ENCODE data around the gene ENPP4. TPM values are rescaled to one million over a fixed set of nuclear protein-coding genes. Genes with fewer than 3 reads are reported as not detected.

The ENPP4 gene
- total and polyA plus RNA-seq, 2 of the 4 experiments (the other 2 are of a cell fraction) = under 0.01 to 0.03 TPM

DNA sequence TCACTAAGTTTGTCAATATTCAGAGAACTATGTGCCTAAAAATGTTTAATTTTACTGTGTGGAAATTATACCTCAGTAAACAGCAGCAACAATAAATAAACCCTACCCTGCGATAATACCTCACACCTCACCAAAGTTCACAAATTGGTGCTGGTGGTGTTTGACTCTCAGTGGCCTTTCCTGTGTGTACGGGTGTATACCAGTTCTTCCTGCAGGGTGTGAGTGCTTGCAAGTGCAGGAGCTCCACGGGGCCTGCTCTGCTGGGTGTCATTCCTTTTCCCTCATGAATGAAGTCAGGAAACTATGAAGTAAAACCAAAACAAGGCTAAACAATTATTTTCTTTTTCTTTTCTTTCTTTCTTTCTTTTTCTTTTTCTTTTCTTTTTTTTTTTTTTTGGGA lies 45.1 kb downstream of the ENPP4 start:
- no peak overlapping the region for H3K27ac ChIP-seq (ENCODE audit: insufficient read depth, low read length)
- H3K9me3 ChIP-seq (ENCODE audit: control insufficient read depth, insufficient read depth, low read length) = no peaks in the 10 kb centered on the region
- no peak overlapping the region for H2AK5ac ChIP-seq (ENCODE audit: low read depth, low read length)
- H3K4me3 ChIP-seq (ENCODE audit: insufficient read depth, low read depth, low read length) = no peak overlapping the region
- ATAC-seq (ENCODE audit: low read depth) (no peak), DNase-seq (no peak)
- no peaks in the 10 kb centered on the region for H3K36me3 ChIP-seq (ENCODE audit: control insufficient read depth, insufficient read depth, low read length)
- in situ Hi-C loops (cut with MboI; ENCODE audit: low sequenced_read_pairs) = no loop called here
- no peak overlapping the region for H4K5ac ChIP-seq (ENCODE audit: low read depth, low read length)
- no peaks in the 10 kb centered on the region for H3K79me1 ChIP-seq (ENCODE audit: low read depth in 1 of 2, low read length in 2 of 2)
- no peak overlapping the region for H4K8ac ChIP-seq (ENCODE audit: low read depth in 2 of 2, low read length in 2 of 2)
- no CpG with 5 or more reads among the region's 3 CpGs for WGBS, 2 experiments (ENCODE audit: extremely low coverage in 2 of 2, insufficient read length in 1 of 2)
- no peak overlapping the region for H3K4ac ChIP-seq (ENCODE audit: low read depth, low read length)
- dilution Hi-C loops (cut with HindIII; ENCODE audit: low sequenced_read_pairs, unreplicated experiment) = no loop called here
- no peak overlapping the region for H2BK5ac ChIP-seq (ENCODE audit: low read depth, low read length, poor library complexity, severe bottlenecking)
- POLR2A ChIA-PET (ENCODE audit: unreplicated experiment) = no interaction called here
- no peak overlapping the region for H4K91ac ChIP-seq (ENCODE audit: insufficient read depth, low read depth, low read length)
- no peak overlapping the region for H3K23ac ChIP-seq (ENCODE audit: low read depth, low read length)
- H3K56ac ChIP-seq (ENCODE audit: extremely low read depth, insufficient read depth, low read length) = no peak overlapping the region
- H3K4me2 ChIP-seq (ENCODE audit: low read depth, low read length) = no peak overlapping the region
- no peak overlapping the region for H2AFZ ChIP-seq (replicated peaks; ENCODE audit: low read length, poor library complexity)
- no peak overlapping the region for H3K9ac ChIP-seq (ENCODE audit: low read depth, low read length)
- no TSS peak for BruUV-seq (replicated peaks)
- H3K14ac ChIP-seq (replicated peaks; ENCODE audit: low read depth, low read length) = no peak overlapping the region
- no peak overlapping the region for H2BK15ac ChIP-seq (ENCODE audit: low read depth, low read length)
- no peak for TF ChIP-seq MXI1 (IDR thresholded peaks at IDR 0.05; ENCODE audit: borderline replicate concordance, low read depth, low read length)
- TF ChIP-seq RCOR1 (IDR thresholded peaks at IDR 0.05; ENCODE audit: insufficient replicate concordance, low read length) = no peak
- no peak for TF ChIP-seq MAZ (IDR thresholded peaks at IDR 0.05; ENCODE audit: borderline replicate concordance, low read depth, low read length)
- TF ChIP-seq, protein P1, sequence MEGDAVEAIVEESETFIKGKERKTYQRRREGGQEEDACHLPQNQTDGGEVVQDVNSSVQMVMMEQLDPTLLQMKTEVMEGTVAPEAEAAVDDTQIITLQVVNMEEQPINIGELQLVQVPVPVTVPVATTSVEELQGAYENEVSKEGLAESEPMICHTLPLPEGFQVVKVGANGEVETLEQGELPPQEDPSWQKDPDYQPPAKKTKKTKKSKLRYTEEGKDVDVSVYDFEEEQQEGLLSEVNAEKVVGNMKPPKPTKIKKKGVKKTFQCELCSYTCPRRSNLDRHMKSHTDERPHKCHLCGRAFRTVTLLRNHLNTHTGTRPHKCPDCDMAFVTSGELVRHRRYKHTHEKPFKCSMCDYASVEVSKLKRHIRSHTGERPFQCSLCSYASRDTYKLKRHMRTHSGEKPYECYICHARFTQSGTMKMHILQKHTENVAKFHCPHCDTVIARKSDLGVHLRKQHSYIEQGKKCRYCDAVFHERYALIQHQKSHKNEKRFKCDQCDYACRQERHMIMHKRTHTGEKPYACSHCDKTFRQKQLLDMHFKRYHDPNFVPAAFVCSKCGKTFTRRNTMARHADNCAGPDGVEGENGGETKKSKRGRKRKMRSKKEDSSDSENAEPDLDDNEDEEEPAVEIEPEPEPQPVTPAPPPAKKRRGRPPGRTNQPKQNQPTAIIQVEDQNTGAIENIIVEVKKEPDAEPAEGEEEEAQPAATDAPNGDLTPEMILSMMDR (conservative IDR thresholded peaks at IDR 0.05; ENCODE audit: low read depth, low read length) = no peak
- no peak for TF ChIP-seq NFE2L2 (IDR thresholded peaks at IDR 0.05; ENCODE audit: low read depth, low read length)
- no peak for TF ChIP-seq RAD21 (IDR thresholded peaks at IDR 0.05; ENCODE audit: low read length)
- intact Hi-C loops (cut with micrococcal nuclease) = no loop called here
- no peak overlapping the region for H2AK9ac ChIP-seq (replicated peaks; ENCODE audit: low read depth, low read length, poor library complexity)
- peaks cover 4% of the 10 kb centered on the region for H3K27me3 ChIP-seq (ENCODE audit: control insufficient read depth, insufficient read depth, low read length)
- H4K20me1 ChIP-seq (ENCODE audit: insufficient read depth, low read length) = no peaks in the 10 kb centered on the region
- H2BK20ac ChIP-seq (ENCODE audit: low read depth, low read length) = no peak overlapping the region
- CTCF ChIA-PET = no interaction called here
- H3K18ac ChIP-seq (ENCODE audit: low read depth, low read length) = no peak overlapping the region
- no peaks in the 10 kb centered on the region for H3K4me1 ChIP-seq (ENCODE audit: control insufficient read depth, insufficient read depth, low read length)
- no peak overlapping the region for H2BK120ac ChIP-seq (ENCODE audit: low read depth, low read length)
- H3K9me1 ChIP-seq (ENCODE audit: insufficient read depth, low read length) = no peaks in the 10 kb centered on the region

Data from IMR-90 (cell line).